NCI-H187 treated with DMSO at 0.1 percent for 48 hours (cell line): ENCODE data around the gene TAF6L.
"Not testable (repeated sequence)": the region's sequence is repeated elsewhere in the genome, so short reads cannot be mapped to it uniquely, and the experiment has no call there.

Source experiments
- DNase-seq: peaks from one replicate; lab custom pipeline; 2025; lab: John Stamatoyannopoulos, UW

Gene TAF6L

GRCh38 chr11:62757846-62758788, 13.1 kb upstream of the TAF6L start:
- no peak for DNase-seq

GRCh38 chr11:62760867-62761227, 10.3 kb upstream of the TAF6L start:
- not testable (repeated sequence) for DNase-seq

- DNase-seq = no peak
These were observed 435 bp upstream of the TAF6L start for GRCh38 chr11:62770778-62771143.

- no peak for DNase-seq
These were observed 3.2 kb downstream of the TAF6L start for GRCh38 chr11:62774407-62774806.

- DNase-seq = no peak
These were observed 4.5 kb downstream of the TAF6L start for GRCh38 chr11:62775646-62776045.

- DNase-seq = no peak
These were observed 6.2 kb downstream of the TAF6L start for GRCh38 chr11:62777389-62777788.

GRCh38 chr11:62778441-62778840, 7.2 kb downstream of the TAF6L start:
- DNase-seq = no peak

GRCh38 chr11:62782753-62783152, 11.6 kb downstream of the TAF6L start:
- DNase-seq = no peak

GRCh38 chr11:62786318-62787004, 15.3 kb downstream of the TAF6L start:
- no peak for DNase-seq

- peak; percentile 62 for DNase-seq
These were observed 16.0 kb downstream of the TAF6L start, which contains the start of gene TMEM179B for GRCh38 chr11:62787005-62787759. Gene TMEM179B (plus strand): TSS chr11:62787402. CDS start chr11:62787432, 30 bp downstream.

GRCh38 chr11:62788991-62789390, 17.8 kb downstream of the TAF6L start:
- DNase-seq = no peak

GRCh38 chr11:62789576-62789975, 18.4 kb downstream of the TAF6L start:
- DNase-seq = no peak

GRCh38 chr11:62791501-62792201, 20.5 kb downstream of the TAF6L start, which contains the start of gene TMEM223:
Gene TMEM223 (minus strand): TSS chr11:62792006. CDS start chr11:62791994, 12 bp downstream.
- no peak for DNase-seq

- DNase-seq = no peak
These were observed 21.0 kb downstream of the TAF6L start for GRCh38 chr11:62792202-62792575.

- DNase-seq = no peak
These were observed 23.1 kb downstream of the TAF6L start for GRCh38 chr11:62794201-62794775.

- DNase-seq = no peak
These were observed 25.1 kb downstream of the TAF6L start for GRCh38 chr11:62796281-62796680.

- no peak for DNase-seq
These were observed 28.3 kb downstream of the TAF6L start for GRCh38 chr11:62799486-62799885.

- DNase-seq = no peak
These were observed 29.9 kb downstream of the TAF6L start for GRCh38 chr11:62801071-62801470.

GRCh38 chr11:62804310-62805075, 33.3 kb downstream of the TAF6L start:
- no peak for DNase-seq

- DNase-seq = peak; percentile 46
These were observed 34.1 kb downstream of the TAF6L start, which contains the start of gene NXF1 for GRCh38 chr11:62805076-62805892. Gene NXF1 (minus strand): TSS chr11:62805440. CDS start chr11:62805356, 84 bp downstream.
